HCT116 (cell line): ENCODE measurements around the gene ISM1.

ENCODE experiments used
- CBX3 ChIP-seq: IDR thresholded peaks from 2 replicates; pipeline ENCODE4 v1.6.1; 2012; ENCODE audit warnings: low read depth
- ELF1 ChIP-seq: IDR thresholded peaks from 2 replicates; pipeline ENCODE4 v1.6.1; 2012; ENCODE audit warnings: low read depth, borderline replicate concordance
- EZH2phosphoT487 ChIP-seq: fragments of 200-600 bp; IDR thresholded peaks from 2 replicates; pipeline ENCODE4 v1.6.1; 2018; ENCODE audit warnings: antibody characterized with exemption, borderline replicate concordance
- POLR2A ChIP-seq: IDR thresholded peaks from 2 replicates; pipeline ENCODE4 v1.7.0; 2011; ENCODE audit warnings: borderline replicate concordance; ENCODE audit not compliant: insufficient read depth, insufficient read length; ENCODE audit errors: extremely low read depth
- SP1 ChIP-seq: IDR thresholded peaks from 2 replicates; pipeline ENCODE4 v1.6.1; 2012; ENCODE audit warnings: low read depth
- SRF ChIP-seq: IDR thresholded peaks from 2 replicates; pipeline ENCODE4 v1.6.1; 2012; ENCODE audit warnings: low read depth
- TF ChIP-seq, protein P1 (sequence below): IDR thresholded peaks from 2 replicates; pipeline ENCODE4 v1.6.1; 2011; ENCODE audit warnings: mild to moderate bottlenecking, low read length, moderate library complexity; ENCODE audit not compliant: insufficient replicate concordance; ENCODE audit errors: extremely low read depth
- TF ChIP-seq, protein P2 (sequence below), 3 experiments: fragments of 200-600 bp in 1 of 3; sonication (generic) in 1 of 3; IDR thresholded peaks in 2 of 3; conservative IDR thresholded peaks in 1 of 3; 2 replicates each; pipeline ENCODE4 v1.5.1; 2012 to 2017; ENCODE audit warnings: low read depth in 2 of 3, low read length in 2 of 3, antibody characterized with exemption in 1 of 3, borderline replicate concordance in 1 of 3, control low read depth in 1 of 3, mild to moderate bottlenecking in 1 of 3, mixed read lengths in 1 of 3, mixed run types in 1 of 3, moderate library complexity in 1 of 3; ENCODE audit not compliant: insufficient read depth in 1 of 3
- TF ChIP-seq, protein P3 (sequence below): IDR thresholded peaks from 2 replicates; pipeline ENCODE4 v1.6.1; 2012

DNA sequence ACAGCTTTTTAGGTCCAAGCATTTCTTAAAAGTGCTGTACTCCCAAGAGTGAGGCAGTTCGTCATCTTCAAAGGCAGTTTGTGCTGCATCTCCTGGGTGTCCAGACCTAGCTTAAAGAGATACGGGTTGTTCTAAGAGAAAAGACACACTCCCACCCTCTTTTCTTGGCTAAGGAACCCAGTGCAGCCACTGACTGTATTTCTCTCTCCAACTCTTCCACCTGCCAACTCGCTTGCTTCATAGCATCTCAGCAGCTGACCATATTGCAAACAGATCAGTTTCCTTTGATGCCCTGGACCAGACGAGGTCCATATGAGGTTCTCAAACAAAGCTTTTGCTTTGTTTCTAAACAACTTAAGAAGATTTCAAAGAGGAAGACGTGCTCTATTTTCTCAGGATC, 101.1 kb downstream of the ISM1 start:
- TF ChIP-seq, protein P1, sequence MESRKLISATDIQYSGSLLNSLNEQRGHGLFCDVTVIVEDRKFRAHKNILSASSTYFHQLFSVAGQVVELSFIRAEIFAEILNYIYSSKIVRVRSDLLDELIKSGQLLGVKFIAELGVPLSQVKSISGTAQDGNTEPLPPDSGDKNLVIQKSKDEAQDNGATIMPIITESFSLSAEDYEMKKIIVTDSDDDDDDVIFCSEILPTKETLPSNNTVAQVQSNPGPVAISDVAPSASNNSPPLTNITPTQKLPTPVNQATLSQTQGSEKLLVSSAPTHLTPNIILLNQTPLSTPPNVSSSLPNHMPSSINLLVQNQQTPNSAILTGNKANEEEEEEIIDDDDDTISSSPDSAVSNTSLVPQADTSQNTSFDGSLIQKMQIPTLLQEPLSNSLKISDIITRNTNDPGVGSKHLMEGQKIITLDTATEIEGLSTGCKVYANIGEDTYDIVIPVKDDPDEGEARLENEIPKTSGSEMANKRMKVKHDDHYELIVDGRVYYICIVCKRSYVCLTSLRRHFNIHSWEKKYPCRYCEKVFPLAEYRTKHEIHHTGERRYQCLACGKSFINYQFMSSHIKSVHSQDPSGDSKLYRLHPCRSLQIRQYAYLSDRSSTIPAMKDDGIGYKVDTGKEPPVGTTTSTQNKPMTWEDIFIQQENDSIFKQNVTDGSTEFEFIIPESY: no peak
- TF ChIP-seq, protein P2, sequence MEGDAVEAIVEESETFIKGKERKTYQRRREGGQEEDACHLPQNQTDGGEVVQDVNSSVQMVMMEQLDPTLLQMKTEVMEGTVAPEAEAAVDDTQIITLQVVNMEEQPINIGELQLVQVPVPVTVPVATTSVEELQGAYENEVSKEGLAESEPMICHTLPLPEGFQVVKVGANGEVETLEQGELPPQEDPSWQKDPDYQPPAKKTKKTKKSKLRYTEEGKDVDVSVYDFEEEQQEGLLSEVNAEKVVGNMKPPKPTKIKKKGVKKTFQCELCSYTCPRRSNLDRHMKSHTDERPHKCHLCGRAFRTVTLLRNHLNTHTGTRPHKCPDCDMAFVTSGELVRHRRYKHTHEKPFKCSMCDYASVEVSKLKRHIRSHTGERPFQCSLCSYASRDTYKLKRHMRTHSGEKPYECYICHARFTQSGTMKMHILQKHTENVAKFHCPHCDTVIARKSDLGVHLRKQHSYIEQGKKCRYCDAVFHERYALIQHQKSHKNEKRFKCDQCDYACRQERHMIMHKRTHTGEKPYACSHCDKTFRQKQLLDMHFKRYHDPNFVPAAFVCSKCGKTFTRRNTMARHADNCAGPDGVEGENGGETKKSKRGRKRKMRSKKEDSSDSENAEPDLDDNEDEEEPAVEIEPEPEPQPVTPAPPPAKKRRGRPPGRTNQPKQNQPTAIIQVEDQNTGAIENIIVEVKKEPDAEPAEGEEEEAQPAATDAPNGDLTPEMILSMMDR (IDR thresholded peaks at IDR 0.05 in 2 of 3, conservative IDR thresholded peaks at IDR 0.05 in 1 of 3; ENCODE audit: borderline replicate concordance in 1 of 3, insufficient read depth in 1 of 3, low read depth in 2 of 3, low read length in 2 of 3): no peak
- TF ChIP-seq POLR2A (no peak), SP1 (no peak), CBX3 (no peak), SRF (no peak), ELF1 (no peak), EZH2phosphoT487 (no peak)
- TF ChIP-seq, protein P3, sequence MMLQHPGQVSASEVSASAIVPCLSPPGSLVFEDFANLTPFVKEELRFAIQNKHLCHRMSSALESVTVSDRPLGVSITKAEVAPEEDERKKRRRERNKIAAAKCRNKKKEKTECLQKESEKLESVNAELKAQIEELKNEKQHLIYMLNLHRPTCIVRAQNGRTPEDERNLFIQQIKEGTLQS: no peak
